ENCODE measurements around the gene TMEM179.

GRCh38 chr14:104574978-104575583 lies 29.5 kb downstream of the TMEM179 start:
- TF ChIP-seq, protein P1, sequence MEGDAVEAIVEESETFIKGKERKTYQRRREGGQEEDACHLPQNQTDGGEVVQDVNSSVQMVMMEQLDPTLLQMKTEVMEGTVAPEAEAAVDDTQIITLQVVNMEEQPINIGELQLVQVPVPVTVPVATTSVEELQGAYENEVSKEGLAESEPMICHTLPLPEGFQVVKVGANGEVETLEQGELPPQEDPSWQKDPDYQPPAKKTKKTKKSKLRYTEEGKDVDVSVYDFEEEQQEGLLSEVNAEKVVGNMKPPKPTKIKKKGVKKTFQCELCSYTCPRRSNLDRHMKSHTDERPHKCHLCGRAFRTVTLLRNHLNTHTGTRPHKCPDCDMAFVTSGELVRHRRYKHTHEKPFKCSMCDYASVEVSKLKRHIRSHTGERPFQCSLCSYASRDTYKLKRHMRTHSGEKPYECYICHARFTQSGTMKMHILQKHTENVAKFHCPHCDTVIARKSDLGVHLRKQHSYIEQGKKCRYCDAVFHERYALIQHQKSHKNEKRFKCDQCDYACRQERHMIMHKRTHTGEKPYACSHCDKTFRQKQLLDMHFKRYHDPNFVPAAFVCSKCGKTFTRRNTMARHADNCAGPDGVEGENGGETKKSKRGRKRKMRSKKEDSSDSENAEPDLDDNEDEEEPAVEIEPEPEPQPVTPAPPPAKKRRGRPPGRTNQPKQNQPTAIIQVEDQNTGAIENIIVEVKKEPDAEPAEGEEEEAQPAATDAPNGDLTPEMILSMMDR (IDR thresholded peaks at IDR 0.05), result no peak
- TF ChIP-seq POLR2AphosphoS5 (IDR thresholded peaks at IDR 0.05) (no peak), POLR2A (IDR thresholded peaks at IDR 0.05) (no peak), EP300 (IDR thresholded peaks at IDR 0.05; ENCODE audit: low read depth) (no peak)
